Measurements from ENCODE around the gene TGM5. TPM values are rescaled to one million over a fixed set of nuclear protein-coding genes. Genes with fewer than 3 reads are reported as not detected.
A peak's percentile ranks its signal among the peaks of the same experiment; 100 is the strongest.

Gene TGM5
- total RNA-seq, 1 donor = not detected

DNA sequence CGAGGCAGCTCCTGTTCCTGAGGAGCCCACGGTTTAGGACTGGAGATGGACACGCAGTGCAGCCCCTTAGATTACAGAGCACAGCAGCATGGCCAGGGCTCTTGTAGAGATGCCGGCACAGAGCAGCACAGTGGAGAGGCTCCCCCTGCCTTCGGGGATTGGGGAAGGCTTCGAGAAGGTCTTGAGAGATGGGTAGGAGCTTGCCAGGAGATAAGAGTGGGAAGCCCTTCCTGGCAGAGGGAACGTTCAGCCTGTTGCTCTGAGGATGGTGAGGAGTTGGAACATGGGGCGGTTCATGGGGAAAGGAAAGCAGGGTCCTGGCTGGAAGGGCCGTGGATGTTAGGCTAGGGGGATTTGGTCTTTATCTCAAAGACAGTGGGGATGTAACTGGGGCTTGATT, 55.9 kb downstream of the TGM5 start:
- no peak overlapping the region for H3K4me3 ChIP-seq (ENCODE audit: insufficient read depth, low read length)
- H3K27ac ChIP-seq (ENCODE audit: low read depth, low read length) = no peak overlapping the region
- no peaks in the 10 kb centered on the region for H3K9me3 ChIP-seq (ENCODE audit: low read depth, low read length)
- TF ChIP-seq, protein P1, sequence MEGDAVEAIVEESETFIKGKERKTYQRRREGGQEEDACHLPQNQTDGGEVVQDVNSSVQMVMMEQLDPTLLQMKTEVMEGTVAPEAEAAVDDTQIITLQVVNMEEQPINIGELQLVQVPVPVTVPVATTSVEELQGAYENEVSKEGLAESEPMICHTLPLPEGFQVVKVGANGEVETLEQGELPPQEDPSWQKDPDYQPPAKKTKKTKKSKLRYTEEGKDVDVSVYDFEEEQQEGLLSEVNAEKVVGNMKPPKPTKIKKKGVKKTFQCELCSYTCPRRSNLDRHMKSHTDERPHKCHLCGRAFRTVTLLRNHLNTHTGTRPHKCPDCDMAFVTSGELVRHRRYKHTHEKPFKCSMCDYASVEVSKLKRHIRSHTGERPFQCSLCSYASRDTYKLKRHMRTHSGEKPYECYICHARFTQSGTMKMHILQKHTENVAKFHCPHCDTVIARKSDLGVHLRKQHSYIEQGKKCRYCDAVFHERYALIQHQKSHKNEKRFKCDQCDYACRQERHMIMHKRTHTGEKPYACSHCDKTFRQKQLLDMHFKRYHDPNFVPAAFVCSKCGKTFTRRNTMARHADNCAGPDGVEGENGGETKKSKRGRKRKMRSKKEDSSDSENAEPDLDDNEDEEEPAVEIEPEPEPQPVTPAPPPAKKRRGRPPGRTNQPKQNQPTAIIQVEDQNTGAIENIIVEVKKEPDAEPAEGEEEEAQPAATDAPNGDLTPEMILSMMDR (IDR thresholded peaks at IDR 0.05; ENCODE audit: extremely low read depth, low read depth, low read length) = no peak
- H4K20me1 ChIP-seq (ENCODE audit: insufficient read depth, low read length) = no peaks in the 10 kb centered on the region
- no peaks in the 10 kb centered on the region for H3K79me2 ChIP-seq (ENCODE audit: insufficient read depth, low read length)
- no peak overlapping the region for H3K4me2 ChIP-seq (ENCODE audit: insufficient read depth, low read length)
- peaks cover 38% of the 10 kb centered on the region for H3K27me3 ChIP-seq (ENCODE audit: insufficient read depth, low read length)
- H3K36me3 ChIP-seq (ENCODE audit: insufficient read depth, low read length) = no peaks in the 10 kb centered on the region
- no peak overlapping the region for H2AFZ ChIP-seq (ENCODE audit: low read length)
- no peaks in the 10 kb centered on the region for H3K4me1 ChIP-seq (ENCODE audit: insufficient read depth, low read length)
- no peak for DNase-seq (ENCODE audit: insufficient read length, low spot score, missing footprints)

DNA sequence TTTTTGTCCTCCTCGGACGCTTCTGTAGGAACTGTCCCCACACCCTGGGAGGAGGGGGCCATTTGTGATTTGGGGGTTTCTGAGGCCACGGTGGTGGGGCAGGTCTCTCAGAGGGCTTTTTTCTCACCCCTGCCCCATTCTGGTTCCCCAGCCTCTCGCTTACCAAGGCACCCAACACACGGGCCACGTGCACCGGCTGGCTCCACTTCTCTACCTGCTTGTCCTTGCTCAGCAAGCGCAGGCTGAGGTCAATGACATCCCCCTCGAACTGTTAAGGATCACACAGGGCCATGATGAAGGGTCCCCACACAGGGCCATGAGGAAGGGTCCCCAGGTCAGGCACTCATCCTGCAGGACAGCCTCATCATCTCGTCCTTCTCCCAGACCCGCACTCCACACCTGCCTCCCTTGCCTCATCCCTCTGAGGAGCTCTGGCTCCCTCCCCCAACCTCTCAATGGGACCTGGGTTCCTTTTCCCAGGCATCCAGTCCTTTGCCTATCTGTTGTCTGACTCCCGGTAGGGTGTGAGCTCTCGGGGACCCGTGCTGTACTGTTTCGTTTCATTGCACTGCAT, 56.5 kb downstream of the TGM5 start:
- H3K4me1 ChIP-seq (ENCODE audit: insufficient read depth, low read length) = no peaks in the 10 kb centered on the region
- no peak overlapping the region for H2AFZ ChIP-seq (ENCODE audit: low read length)
- no peak overlapping the region for H3K4me2 ChIP-seq (ENCODE audit: insufficient read depth, low read length)
- H4K20me1 ChIP-seq (ENCODE audit: insufficient read depth, low read length) = no peaks in the 10 kb centered on the region
- no peaks in the 10 kb centered on the region for H3K9me3 ChIP-seq (ENCODE audit: low read depth, low read length)
- H3K36me3 ChIP-seq (ENCODE audit: insufficient read depth, low read length) = no peaks in the 10 kb centered on the region
- peaks cover 38% of the 10 kb centered on the region for H3K27me3 ChIP-seq (ENCODE audit: insufficient read depth, low read length)
- no peak overlapping the region for H3K4me3 ChIP-seq (ENCODE audit: insufficient read depth, low read length)
- DNase-seq (ENCODE audit: insufficient read length, low spot score, missing footprints) = no peak
- TF ChIP-seq, protein P1 (IDR thresholded peaks at IDR 0.05; ENCODE audit: extremely low read depth, low read depth, low read length) = no peak
- H3K79me2 ChIP-seq (ENCODE audit: insufficient read depth, low read length) = no peaks in the 10 kb centered on the region
- H3K27ac ChIP-seq (ENCODE audit: low read depth, low read length) = no peak overlapping the region

DNA sequence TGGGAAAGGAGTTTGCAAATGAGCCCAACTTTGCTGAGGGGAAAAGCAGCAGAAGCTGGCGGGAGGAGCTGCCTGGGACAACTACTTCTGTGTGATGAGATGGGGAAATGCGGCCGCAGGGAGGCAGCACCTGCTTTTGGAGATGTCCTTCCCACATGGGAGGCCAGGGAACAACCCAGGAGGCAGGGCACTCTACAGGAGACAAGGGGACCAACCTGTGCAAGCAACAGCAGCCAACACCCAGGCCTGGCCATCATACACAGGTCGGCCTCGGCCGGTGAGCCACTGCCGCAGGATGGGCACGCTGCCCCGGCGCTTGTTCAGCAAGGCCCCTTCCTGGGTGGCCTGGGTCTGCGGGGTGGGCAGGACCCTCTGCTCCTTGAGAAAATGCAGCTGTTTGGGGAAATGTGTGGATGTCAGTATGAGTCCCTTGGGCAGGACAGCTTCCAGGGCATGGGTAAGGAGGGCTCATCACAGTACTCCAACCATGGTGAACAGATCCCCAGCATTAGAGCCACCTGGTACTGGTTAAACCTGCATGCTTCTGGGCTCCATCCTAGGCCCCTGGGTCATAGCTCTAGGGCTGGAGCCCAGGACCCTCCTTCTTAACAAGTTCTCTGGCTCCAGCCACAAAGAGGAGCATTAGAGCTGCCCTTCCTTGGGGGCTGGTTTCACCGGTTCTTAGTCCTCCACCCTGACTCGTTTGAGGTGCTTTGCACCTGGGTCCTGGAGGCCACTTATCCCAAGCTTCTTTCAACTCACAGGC, 57.5 kb downstream of the TGM5 start:
- Histone ChIP-seq H4K20me1 (ENCODE audit: insufficient read depth, low read length) (no peaks in the 10 kb centered on the region), H2AFZ (ENCODE audit: low read length) (no peak overlapping the region), H3K36me3 (ENCODE audit: insufficient read depth, low read length) (no peaks in the 10 kb centered on the region), H3K27me3 (ENCODE audit: insufficient read depth, low read length) (peaks cover 38% of the 10 kb centered on the region), H3K9me3 (ENCODE audit: low read depth, low read length) (no peaks in the 10 kb centered on the region), H3K4me2 (ENCODE audit: insufficient read depth, low read length) (no peak overlapping the region), H3K4me1 (ENCODE audit: insufficient read depth, low read length) (peaks cover 3% of the 10 kb centered on the region), H3K27ac (ENCODE audit: low read depth, low read length) (no peak overlapping the region), H3K4me3 (ENCODE audit: insufficient read depth, low read length) (no peak overlapping the region), H3K79me2 (ENCODE audit: insufficient read depth, low read length) (no peaks in the 10 kb centered on the region)
- TF ChIP-seq, protein P1 (IDR thresholded peaks at IDR 0.05; ENCODE audit: extremely low read depth, low read depth, low read length) = peak; percentile 18
- no peak for DNase-seq (ENCODE audit: insufficient read length, low spot score, missing footprints)
